Activated CD8-positive, alpha-beta memory T cell treated with anti-CD3 and anti-CD28 coated beads, Interleukin-2, amount 10 ng/mL, durations not matched to agents 7 days and 5 days (primary cell): ENCODE measurements around the gene WWOX. TPM values are rescaled to one million over a fixed set of nuclear protein-coding genes. Genes with fewer than 3 reads are reported as not detected.

Experiments used
- ATAC-seq: fragments of 150-1000 bp; cut with Tn5 transposase; one replicate; pipeline ENCODE4 v1.10.0; 2021; ENCODE audit warnings: moderate library complexity
- CTCF ChIA-PET: fragments of 350-600 bp; sonication (Branson Sonifier 250); formaldehyde crosslinking; loops from one replicate; lab custom pipeline; 2021; ENCODE audit warnings: antibody characterized with exemption; lab: Charles Lee
- DNase-seq: peaks from one replicate; pipeline ENCODE4 v3.0.0-alpha.2; 2020
- H3K27ac Mint-ChIP-seq: one replicate; pipeline ENCODE4 v1.8.0; 2021; ENCODE audit warnings: mild to moderate bottlenecking, mixed read lengths
- H3K27me3 Mint-ChIP-seq: one replicate; pipeline ENCODE4 v1.8.0; 2021; ENCODE audit warnings: mixed read lengths
- H3K36me3 Mint-ChIP-seq: one replicate; pipeline ENCODE4 v1.8.0; 2021; ENCODE audit warnings: mild to moderate bottlenecking, mixed read lengths
- H3K4me1 Mint-ChIP-seq: one replicate; pipeline ENCODE4 v1.8.0; 2021; ENCODE audit warnings: mixed read lengths
- H3K4me3 Mint-ChIP-seq: one replicate; pipeline ENCODE4 v1.8.0; 2021; ENCODE audit warnings: mild to moderate bottlenecking, moderate library complexity, mixed read lengths
- H3K9me3 Mint-ChIP-seq: one replicate; pipeline ENCODE4 v1.8.0; 2022; ENCODE audit warnings: low read depth, mixed read lengths
- total RNA-seq, 2 experiments: library from RNA; stranded (reverse); gene quantifications; one replicate each; pipeline ENCODE4 v1.2.3, GENCODE V29; 2021

The WWOX gene
- total RNA-seq, 2 experiments from 2014 or later = 25.2 to 38.8 TPM

GRCh38 chr16:78795433-78795832, 696.0 kb downstream of the WWOX start:
- H3K9me3 Mint-ChIP-seq = no peaks in the 10 kb centered on the region
- H3K4me3 Mint-ChIP-seq = no peak overlapping the region
- H3K4me1 Mint-ChIP-seq = peaks cover 46% of the 10 kb centered on the region
- H3K27me3 Mint-ChIP-seq = no peaks in the 10 kb centered on the region
- peak overlapping the region; percentile 80 for H3K27ac Mint-ChIP-seq
- CTCF ChIA-PET = interaction anchor here (1.5 kb wide), 1 partner anchor 25 kb away, joined by 5 read pairs; no protein-coding TSS in a partner anchor
- no peak for ATAC-seq
- H3K36me3 Mint-ChIP-seq = peaks cover 2% of the 10 kb centered on the region
- DNase-seq = no peak

GRCh38 chr16:78796221-78796866, 696.9 kb downstream of the WWOX start:
- Mint-ChIP-seq H3K27me3 (no peaks in the 10 kb centered on the region), H3K36me3 (peaks cover 2% of the 10 kb centered on the region), H3K4me3 (no peak overlapping the region), H3K9me3 (no peaks in the 10 kb centered on the region), H3K27ac (peak overlapping the region; percentile 44), H3K4me1 (peaks cover 47% of the 10 kb centered on the region)
- no peak for ATAC-seq
- peak; percentile 63 for DNase-seq
- CTCF ChIA-PET = no interaction called here

GRCh38 chr16:78799429-78799828, 700.0 kb downstream of the WWOX start:
- Mint-ChIP-seq H3K9me3 (no peaks in the 10 kb centered on the region), H3K36me3 (peaks cover 2% of the 10 kb centered on the region), H3K27ac (no peak overlapping the region), H3K4me1 (peaks cover 45% of the 10 kb centered on the region), H3K4me3 (no peak overlapping the region), H3K27me3 (no peaks in the 10 kb centered on the region)
- ATAC-seq = no peak
- no peak for DNase-seq
- CTCF ChIA-PET = interaction anchor here (2.0 to 2.6 kb wide), 2 partner anchors 19 to 29 kb away, joined by 6 to 12 read pairs; no protein-coding TSS in a partner anchor

GRCh38 chr16:78800523-78800922, 701.1 kb downstream of the WWOX start:
- H3K27ac Mint-ChIP-seq = peak overlapping the region; percentile 54
- peak; percentile 77 for ATAC-seq

GRCh38 chr16:78804058-78804735, 704.7 kb downstream of the WWOX start:
- Mint-ChIP-seq H3K9me3 (no peaks in the 10 kb centered on the region), H3K27me3 (no peaks in the 10 kb centered on the region), H3K4me3 (no peak overlapping the region), H3K4me1 (peaks cover 25% of the 10 kb centered on the region), H3K36me3 (peaks cover 4% of the 10 kb centered on the region), H3K27ac (no peak overlapping the region)
- ATAC-seq = no peak
- CTCF ChIA-PET = no interaction called here
- no peak for DNase-seq

More at GRCh38 chr16:78800523-78800922, 701.1 kb downstream of the WWOX start:
- no peak for DNase-seq
- peaks cover 34% of the 10 kb centered on the region for H3K4me1 Mint-ChIP-seq
- no peaks in the 10 kb centered on the region for H3K27me3 Mint-ChIP-seq
- H3K4me3 Mint-ChIP-seq = no peak overlapping the region
- H3K9me3 Mint-ChIP-seq = no peaks in the 10 kb centered on the region
- CTCF ChIA-PET = interaction anchor here (2.0 to 2.6 kb wide), 2 partner anchors 20 to 30 kb away, joined by 6 to 12 read pairs; no protein-coding TSS in a partner anchor
- H3K36me3 Mint-ChIP-seq = peaks cover 2% of the 10 kb centered on the region

- no peak overlapping the region for H3K4me3 Mint-ChIP-seq
- peaks cover 17% of the 10 kb centered on the region for H3K4me1 Mint-ChIP-seq
- peaks cover 4% of the 10 kb centered on the region for H3K36me3 Mint-ChIP-seq
- no peaks in the 10 kb centered on the region for H3K9me3 Mint-ChIP-seq
- H3K27ac Mint-ChIP-seq = no peak overlapping the region
- ATAC-seq (no peak), DNase-seq (no peak)
- CTCF ChIA-PET = interaction anchor here (0.7 kb wide), 1 partner anchor 13 kb away, joined by 3 read pairs; no protein-coding TSS in a partner anchor
- H3K27me3 Mint-ChIP-seq = no peaks in the 10 kb centered on the region
Observed at GRCh38 chr16:78805556-78805955, 706.1 kb downstream of the WWOX start.

- Mint-ChIP-seq H3K9me3 (no peaks in the 10 kb centered on the region), H3K27me3 (peaks cover 3% of the 10 kb centered on the region), H3K27ac (no peak overlapping the region), H3K36me3 (no peaks in the 10 kb centered on the region), H3K4me3 (no peak overlapping the region), H3K4me1 (no peaks in the 10 kb centered on the region)
- no peak for ATAC-seq
- CTCF ChIA-PET = no interaction called here
- DNase-seq = no peak
Observed at GRCh38 chr16:78811247-78811646, 711.8 kb downstream of the WWOX start.

- no peak overlapping the region for H3K4me3 Mint-ChIP-seq
- CTCF ChIA-PET = no interaction called here
- peaks cover 3% of the 10 kb centered on the region for H3K27me3 Mint-ChIP-seq
- H3K27ac Mint-ChIP-seq = no peak overlapping the region
- H3K4me1 Mint-ChIP-seq = no peaks in the 10 kb centered on the region
- H3K36me3 Mint-ChIP-seq = no peaks in the 10 kb centered on the region
- no peaks in the 10 kb centered on the region for H3K9me3 Mint-ChIP-seq
- no peak for DNase-seq
- ATAC-seq = no peak
Observed at GRCh38 chr16:78812582-78812981, 713.1 kb downstream of the WWOX start.

- CTCF ChIA-PET = no interaction called here
- ATAC-seq (no peak), DNase-seq (no peak)
- no peaks in the 10 kb centered on the region for H3K36me3 Mint-ChIP-seq
- no peaks in the 10 kb centered on the region for H3K4me1 Mint-ChIP-seq
- peaks cover 3% of the 10 kb centered on the region for H3K27me3 Mint-ChIP-seq
- H3K27ac Mint-ChIP-seq = no peak overlapping the region
- no peaks in the 10 kb centered on the region for H3K9me3 Mint-ChIP-seq
- no peak overlapping the region for H3K4me3 Mint-ChIP-seq
Observed at GRCh38 chr16:78813661-78814311, 714.3 kb downstream of the WWOX start.

- Mint-ChIP-seq H3K9me3 (no peaks in the 10 kb centered on the region), H3K27me3 (peaks cover 3% of the 10 kb centered on the region), H3K36me3 (no peaks in the 10 kb centered on the region), H3K4me1 (no peaks in the 10 kb centered on the region), H3K4me3 (no peak overlapping the region), H3K27ac (no peak overlapping the region)
- CTCF ChIA-PET = no interaction called here
- DNase-seq = no peak
- no peak for ATAC-seq
Observed at GRCh38 chr16:78815713-78816112, 716.3 kb downstream of the WWOX start.

GRCh38 chr16:78816499-78817195, 717.2 kb downstream of the WWOX start:
- Mint-ChIP-seq H3K4me1 (no peaks in the 10 kb centered on the region), H3K9me3 (no peaks in the 10 kb centered on the region), H3K4me3 (no peak overlapping the region), H3K36me3 (no peaks in the 10 kb centered on the region), H3K27ac (no peak overlapping the region), H3K27me3 (no peaks in the 10 kb centered on the region)
- CTCF ChIA-PET = no interaction called here
- DNase-seq (no peak), ATAC-seq (no peak)

GRCh38 chr16:78817200-78817739, 717.8 kb downstream of the WWOX start:
- CTCF ChIA-PET = no interaction called here
- Mint-ChIP-seq H3K27ac (no peak overlapping the region), H3K4me3 (no peak overlapping the region), H3K4me1 (no peaks in the 10 kb centered on the region), H3K9me3 (no peaks in the 10 kb centered on the region), H3K36me3 (no peaks in the 10 kb centered on the region), H3K27me3 (no peaks in the 10 kb centered on the region)
- DNase-seq = no peak
- ATAC-seq = no peak

- Mint-ChIP-seq H3K4me3 (no peak overlapping the region), H3K27me3 (no peaks in the 10 kb centered on the region), H3K4me1 (no peaks in the 10 kb centered on the region), H3K9me3 (no peaks in the 10 kb centered on the region), H3K27ac (no peak overlapping the region), H3K36me3 (no peaks in the 10 kb centered on the region)
- DNase-seq (no peak), ATAC-seq (no peak)
- CTCF ChIA-PET = no interaction called here
Observed at GRCh38 chr16:78821335-78821734, 721.9 kb downstream of the WWOX start.
